ENCODE measurements around the gene PLA2G6. TPM values are rescaled to one million over a fixed set of nuclear protein-coding genes. Genes with fewer than 3 reads are reported as not detected.

Gene PLA2G6
- total RNA-seq, 1 experiment from 2014 or later = 24.1 TPM

GRCh38 chr22:38211556-38211955 lies 29.9 kb upstream of the PLA2G6 start:
- H4K8ac ChIP-seq (replicated peaks; ENCODE audit: insufficient read length, low read depth, low read length) = no peak overlapping the region
- no peak overlapping the region for H2BK12ac ChIP-seq (ENCODE audit: insufficient read length, low read depth, low read length)
- H2BK20ac ChIP-seq (ENCODE audit: low read depth, low read length, poor library complexity, severe bottlenecking) = no peak overlapping the region
- no peaks in the 10 kb centered on the region; the same call in 1 of the 2 replicates for H3K27me3 ChIP-seq (ENCODE audit: insufficient read depth, low read length)
- H3K9me3 Mint-ChIP-seq = peaks cover 0 to 2% of the 10 kb centered on the region in 2 experiments; a peak in 1 of 5 replicates
- no peak overlapping the region for H2BK120ac ChIP-seq (ENCODE audit: low read depth, low read length, poor library complexity, severe bottlenecking)
- H2BK5ac ChIP-seq (ENCODE audit: insufficient read length, low read length) = no peak overlapping the region
- H3T11ph ChIP-seq (ENCODE audit: low read length) = no peak overlapping the region
- H3K14ac ChIP-seq (ENCODE audit: insufficient read depth, low read length) = no peak overlapping the region
- H3K79me1 ChIP-seq (ENCODE audit: insufficient read depth, low read depth, low read length, poor library complexity, severe bottlenecking) = no peaks in the 10 kb centered on the region
- no peak overlapping the region for H3K4me3 Mint-ChIP-seq
- H3K4me1 ChIP-seq (ENCODE audit: insufficient read depth, low read length) = no peaks in the 10 kb centered on the region
- H3K27ac ChIP-seq (ENCODE audit: insufficient read length, low read depth, low read length) = no peak overlapping the region
- H3K27me3 Mint-ChIP-seq (ENCODE audit: low read depth) = peaks cover 22% of the 10 kb centered on the region
- no CpG with 5 or more reads among the region's 7 CpGs for WGBS (ENCODE audit: extremely low coverage, insufficient read length, low lambda C conversion rate)
- no peak for TF ChIP-seq CTCF (conservative IDR thresholded peaks at IDR 0.05)
- no peaks in the 10 kb centered on the region for H4K20me1 ChIP-seq (ENCODE audit: control insufficient read depth, insufficient read depth, insufficient read length)
- H4K91ac ChIP-seq (ENCODE audit: insufficient read length, low read depth, low read length) = no peak overlapping the region
- no peak overlapping the region for H3K9ac ChIP-seq (ENCODE audit: extremely low read depth, insufficient read length, low read length)
- no peaks in the 10 kb centered on the region for H3K9me3 ChIP-seq (ENCODE audit: control insufficient read depth, low read depth, low read length)
- H4K5ac ChIP-seq (ENCODE audit: insufficient read length, low read depth, low read length) = no peak overlapping the region
- DNase-seq = no peak
- H3K23ac ChIP-seq (ENCODE audit: insufficient read length, low read depth, low read length) = no peak overlapping the region
- H3K4me2 ChIP-seq (ENCODE audit: insufficient read depth, insufficient read length, low read length) = no peak overlapping the region
- no peak overlapping the region for H2BK15ac ChIP-seq (ENCODE audit: low read depth, low read length)
- H2AFZ ChIP-seq (ENCODE audit: low read length) = no peak overlapping the region
- peaks cover 3 to 6% (median 4%) of the 10 kb centered on the region in 3 experiments for H3K36me3 Mint-ChIP-seq (ENCODE audit: insufficient read depth in 1 of 3, low read depth in 3 of 3)
- no peak overlapping the region for H3K27ac Mint-ChIP-seq
- H3K18ac ChIP-seq (ENCODE audit: insufficient read length, low read depth, low read length) = no peak overlapping the region
- no peak overlapping the region for H3K56ac ChIP-seq (ENCODE audit: insufficient read length, low read depth, low read length)
- H3K4ac ChIP-seq (ENCODE audit: low read depth, low read length) = no peak overlapping the region
- peaks cover 3% of the 10 kb centered on the region for H3K23me2 ChIP-seq (ENCODE audit: insufficient read length, low read depth, low read length, poor library complexity, severe bottlenecking)
- H3K4me1 Mint-ChIP-seq = peaks cover 12 to 24% of the 10 kb centered on the region in 2 experiments
- no peak overlapping the region for H2AK5ac ChIP-seq (ENCODE audit: insufficient read length, low read length)
- no peaks in the 10 kb centered on the region for H3K79me2 ChIP-seq (ENCODE audit: insufficient read depth, low read length)

Data from H9 (cell line).